ENCODE measurements around the gene TAS2R9.
"Not testable (repeated sequence)": the region's sequence is repeated elsewhere in the genome, so short reads cannot be mapped to it uniquely, and the experiment has no call there.

TAS2R9 gene

GRCh38 chr12:10810068-10810467, at the start of gene TAS2R9:
Gene TAS2R9, minus strand, starts transcription at chr12:10810168. Its CDS starts 93 bp downstream, at chr12:10810075.
- DNase-seq (ENCODE audit: low read depth in 2 of 2): no peak

- DNase-seq (ENCODE audit: low read depth in 2 of 2): no peak
Measured at GRCh38 chr12:10855807-10856206, 45.8 kb upstream of the TAS2R9 start.

GRCh38 chr12:10853776-10854175, 43.8 kb upstream of the TAS2R9 start:
- no peak for DNase-seq (ENCODE audit: low read depth in 2 of 2)

- no peak for DNase-seq (ENCODE audit: low read depth in 2 of 2)
Measured at GRCh38 chr12:10851243-10851858, 41.4 kb upstream of the TAS2R9 start.

GRCh38 chr12:10849425-10849878, 39.5 kb upstream of the TAS2R9 start, which contains the start of gene PRR4:
Gene PRR4, minus strand, starts transcription at chr12:10849475. Its CDS starts 38 bp downstream, at chr12:10849437.
- DNase-seq (ENCODE audit: low read depth in 2 of 2): no peak

- DNase-seq (ENCODE audit: low read depth in 2 of 2): no peak
Measured at GRCh38 chr12:10847744-10848143, 37.8 kb upstream of the TAS2R9 start.

- DNase-seq (ENCODE audit: low read depth in 2 of 2): no peak
Measured at GRCh38 chr12:10842862-10843261, 32.9 kb upstream of the TAS2R9 start.

- DNase-seq (ENCODE audit: low read depth in 2 of 2): no peak
Measured at GRCh38 chr12:10838461-10838860, 28.5 kb upstream of the TAS2R9 start.

GRCh38 chr12:10829994-10830393, 20.0 kb upstream of the TAS2R9 start:
- no peak for DNase-seq (ENCODE audit: low read depth in 2 of 2)

GRCh38 chr12:10826258-10826657, 16.3 kb upstream of the TAS2R9 start, which contains the start of gene TAS2R10:
Gene TAS2R10, minus strand, starts transcription at chr12:10826358. Its CDS starts 89 bp downstream, at chr12:10826269.
- no peak for DNase-seq (ENCODE audit: low read depth in 2 of 2)

GRCh38 chr12:10824957-10825356, 15.0 kb upstream of the TAS2R9 start:
- no peak for DNase-seq (ENCODE audit: low read depth in 2 of 2)

- DNase-seq (ENCODE audit: low read depth in 2 of 2): no peak
Measured at GRCh38 chr12:10811883-10812536, 2.0 kb upstream of the TAS2R9 start.

GRCh38 chr12:10807186-10807585, 2.8 kb downstream of the TAS2R9 start, which contains the start of gene TAS2R8:
Gene TAS2R8, minus strand, starts transcription at chr12:10807286. Its CDS starts 306 bp downstream, at chr12:10806980.
- no peak for DNase-seq (ENCODE audit: low read depth in 2 of 2)

- no peak for DNase-seq (ENCODE audit: low read depth in 2 of 2)
Measured at GRCh38 chr12:10802587-10802986, 7.4 kb downstream of the TAS2R9 start, which contains the start of gene TAS2R7. Gene TAS2R7, minus strand, starts transcription at chr12:10802627. Its CDS starts 57 bp downstream, at chr12:10802570.

- no peak for DNase-seq (ENCODE audit: low read depth in 2 of 2)
Measured at GRCh38 chr12:10801741-10802140, 8.2 kb downstream of the TAS2R9 start.

GRCh38 chr12:10794222-10794621, 15.7 kb downstream of the TAS2R9 start:
- no peak for DNase-seq (ENCODE audit: low read depth in 2 of 2)

GRCh38 chr12:10791769-10792168, 18.2 kb downstream of the TAS2R9 start:
- DNase-seq (ENCODE audit: low read depth in 2 of 2): not testable (repeated sequence)

GRCh38 chr12:10783252-10783651, 26.7 kb downstream of the TAS2R9 start:
- no peak for DNase-seq (ENCODE audit: low read depth in 2 of 2)

GRCh38 chr12:10779103-10779502, 30.9 kb downstream of the TAS2R9 start:
- DNase-seq (ENCODE audit: low read depth in 2 of 2): no peak

GRCh38 chr12:10771132-10771733, 38.7 kb downstream of the TAS2R9 start:
- DNase-seq (ENCODE audit: low read depth in 2 of 2): no peak

GRCh38 chr12:10759657-10760056, 50.3 kb downstream of the TAS2R9 start:
- no peak for DNase-seq (ENCODE audit: low read depth in 2 of 2)
